NCI-H2171 treated with DMSO at 0.1 percent for 48 hours (cell line): ENCODE results near the gene GHRHR.

ENCODE experiments used
- DNase-seq: peaks from one replicate; lab custom pipeline; 2025; lab: John Stamatoyannopoulos, UW

Gene GHRHR

DNA sequence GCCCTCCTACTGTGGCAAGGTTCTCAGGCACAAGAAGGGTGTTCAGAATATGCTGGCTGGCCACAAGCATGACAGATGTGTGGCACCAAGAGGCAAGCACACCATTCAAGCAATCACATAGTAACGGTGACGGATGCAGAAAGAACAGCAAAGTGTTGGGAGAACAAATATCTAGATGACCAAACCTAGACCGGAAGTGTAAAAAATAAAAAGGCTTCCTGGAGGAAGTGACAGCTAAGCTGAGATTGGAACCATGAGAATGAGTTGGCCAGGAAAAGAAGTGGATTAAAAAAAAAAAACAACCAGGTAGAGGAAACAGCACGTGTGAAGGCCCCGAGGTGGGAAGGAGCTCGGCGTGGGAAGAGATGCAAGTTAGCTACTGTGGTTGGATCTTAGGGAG lies 22.0 kb downstream of the GHRHR start:
- no peak for DNase-seq

DNA sequence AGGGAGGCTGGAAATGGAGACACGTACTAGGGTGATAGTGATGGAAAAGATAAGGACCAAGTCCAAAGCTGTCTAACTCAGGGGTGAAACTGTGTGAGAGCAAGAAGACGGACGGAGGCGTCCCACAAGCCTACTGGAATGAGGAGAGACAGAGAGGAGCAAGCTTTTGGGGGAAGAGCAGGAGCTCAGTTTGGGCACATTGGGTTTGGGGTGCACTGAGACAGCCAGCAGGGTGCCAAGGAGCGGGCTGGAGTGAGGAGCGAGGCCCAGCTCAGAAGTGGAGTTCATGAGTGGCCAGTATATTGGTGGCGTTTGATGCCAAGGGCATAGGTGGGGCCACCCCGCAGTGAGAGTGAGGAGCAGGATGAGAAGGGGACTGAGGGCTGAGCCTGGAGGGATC lies 22.6 kb downstream of the GHRHR start:
- no peak for DNase-seq

DNA sequence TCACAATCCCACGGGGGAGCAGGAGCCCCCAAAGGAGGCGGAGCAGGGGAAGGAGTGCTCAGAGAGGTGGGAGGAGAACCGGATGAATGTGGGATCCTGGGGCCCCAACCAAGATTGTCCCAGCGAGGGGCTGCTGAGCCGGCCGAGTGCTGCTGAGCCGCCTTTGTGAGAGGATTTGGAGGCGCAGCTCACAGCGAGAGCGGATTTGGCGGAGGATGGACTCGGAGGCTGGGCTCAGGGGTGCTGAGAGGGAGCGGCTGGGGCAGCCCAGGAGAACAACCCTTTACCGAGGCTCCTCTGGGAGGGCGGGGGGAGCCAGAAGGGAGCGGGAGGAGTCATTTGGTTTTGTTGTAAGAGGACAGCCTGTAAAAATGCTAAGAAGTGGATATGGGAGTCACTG lies 23.0 kb downstream of the GHRHR start:
- DNase-seq, result no peak

DNA sequence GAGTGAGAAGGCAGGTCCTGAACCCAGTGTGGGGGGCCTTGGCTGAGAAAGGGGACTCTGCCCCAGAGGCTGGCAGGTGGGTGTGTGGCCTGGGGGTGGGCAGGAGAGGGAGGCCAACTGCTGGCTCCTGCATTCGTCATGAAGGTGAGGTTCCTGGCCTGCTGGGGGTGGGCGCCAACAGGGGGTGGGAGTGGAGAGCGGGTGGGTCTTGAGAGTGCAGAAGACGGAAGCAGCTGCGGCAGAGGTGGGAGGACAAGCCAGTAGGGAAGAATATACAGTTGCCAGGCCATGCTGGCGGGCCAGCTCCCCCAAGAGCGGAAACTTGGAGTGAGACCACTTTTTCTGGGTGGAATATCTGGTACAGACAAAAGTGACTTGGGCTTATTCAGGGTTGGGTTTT lies 23.4 kb downstream of the GHRHR start:
- DNase-seq, result no peak

DNA sequence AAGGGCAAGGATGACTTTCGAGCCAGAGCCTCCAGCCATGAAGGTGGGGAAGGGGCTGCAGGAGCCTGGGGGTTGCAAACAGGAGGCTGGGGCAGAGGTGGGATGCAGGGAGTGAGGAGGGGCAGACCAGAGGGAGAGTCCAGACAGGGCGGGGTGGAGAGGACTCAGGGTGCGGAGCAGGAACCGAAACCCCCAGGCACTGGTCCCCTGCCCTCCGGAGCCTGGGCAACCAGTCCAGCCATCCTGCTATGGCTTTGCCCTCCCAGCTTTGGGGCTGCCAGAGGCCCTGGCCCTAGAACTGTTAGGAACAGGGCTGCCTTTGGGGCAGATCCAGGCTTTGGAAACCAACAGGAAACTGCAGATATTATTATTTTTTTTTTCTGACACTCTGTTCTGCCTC lies 24.2 kb downstream of the GHRHR start:
- no peak for DNase-seq

DNA sequence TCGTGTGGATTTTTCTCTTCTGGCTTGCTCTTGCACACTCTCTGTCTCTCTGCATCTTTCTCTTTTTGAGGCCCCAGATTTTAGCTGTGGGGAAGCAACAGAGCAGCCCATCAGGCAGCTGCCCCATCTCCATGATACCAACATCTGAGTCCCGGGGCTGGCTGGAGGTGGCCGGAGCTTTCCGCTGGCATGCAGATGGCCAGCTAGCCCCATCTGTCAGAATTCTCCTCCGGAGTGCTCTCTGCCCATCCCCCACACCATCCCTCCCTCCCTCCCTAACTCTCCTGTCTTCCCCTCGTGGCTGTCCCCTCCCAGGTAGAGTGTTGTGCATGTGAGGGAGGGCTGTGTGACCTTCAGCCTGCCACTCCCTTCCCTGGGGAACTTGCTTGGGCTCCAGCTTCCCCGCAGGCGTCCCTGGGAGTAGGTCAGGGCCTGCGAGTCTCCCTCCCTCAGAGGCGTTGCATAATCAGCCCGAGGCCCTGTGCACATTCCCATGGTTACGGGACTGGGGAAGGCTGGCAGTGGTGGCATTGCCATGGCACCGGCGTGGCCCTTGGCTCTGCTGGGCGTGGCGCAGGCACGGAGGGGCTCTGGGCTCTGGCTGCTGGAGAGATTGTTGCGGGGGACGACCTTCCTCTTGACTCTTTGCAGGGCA lies 24.7 kb downstream of the GHRHR start:
- peak; percentile 31 for DNase-seq

DNA sequence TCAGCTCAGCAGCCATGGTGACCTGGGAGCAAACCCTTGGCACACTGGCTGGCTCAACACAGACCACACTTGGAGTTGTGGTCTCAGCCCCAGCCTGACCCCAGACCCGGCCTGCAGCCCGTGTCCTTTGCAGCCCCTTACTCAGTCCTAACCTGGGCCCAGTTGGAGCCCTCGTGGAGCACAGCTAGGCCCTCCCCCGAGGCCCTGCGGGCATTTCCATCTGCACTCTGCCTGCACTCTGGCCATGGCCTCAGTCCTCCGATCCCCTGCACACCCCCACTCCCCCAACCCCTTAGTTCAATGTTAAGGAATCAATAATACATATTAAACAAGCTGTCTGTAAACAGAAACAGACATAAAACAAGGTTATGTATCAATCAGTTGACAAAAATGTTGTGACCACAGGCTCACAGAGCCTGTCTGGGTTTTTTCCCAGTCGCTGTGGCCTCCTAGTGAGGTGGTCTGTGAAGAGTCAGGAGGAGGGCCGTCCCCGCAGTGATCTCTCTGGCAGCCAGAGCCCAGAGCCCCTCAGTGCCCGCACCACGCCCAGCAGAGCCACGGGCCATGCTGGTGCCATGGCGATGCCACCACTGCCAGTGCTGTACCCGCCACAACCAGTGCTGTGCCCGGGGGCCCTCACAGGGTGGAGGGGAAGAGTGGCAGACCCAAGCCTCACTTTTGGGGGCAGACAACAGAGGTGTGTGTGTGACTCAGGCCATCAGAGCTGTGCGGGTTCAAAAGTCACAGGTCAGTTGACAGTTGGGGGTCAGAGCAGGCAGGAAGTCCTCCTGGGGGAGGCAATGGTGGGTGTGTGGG lies 25.5 kb downstream of the GHRHR start:
- no peak for DNase-seq

DNA sequence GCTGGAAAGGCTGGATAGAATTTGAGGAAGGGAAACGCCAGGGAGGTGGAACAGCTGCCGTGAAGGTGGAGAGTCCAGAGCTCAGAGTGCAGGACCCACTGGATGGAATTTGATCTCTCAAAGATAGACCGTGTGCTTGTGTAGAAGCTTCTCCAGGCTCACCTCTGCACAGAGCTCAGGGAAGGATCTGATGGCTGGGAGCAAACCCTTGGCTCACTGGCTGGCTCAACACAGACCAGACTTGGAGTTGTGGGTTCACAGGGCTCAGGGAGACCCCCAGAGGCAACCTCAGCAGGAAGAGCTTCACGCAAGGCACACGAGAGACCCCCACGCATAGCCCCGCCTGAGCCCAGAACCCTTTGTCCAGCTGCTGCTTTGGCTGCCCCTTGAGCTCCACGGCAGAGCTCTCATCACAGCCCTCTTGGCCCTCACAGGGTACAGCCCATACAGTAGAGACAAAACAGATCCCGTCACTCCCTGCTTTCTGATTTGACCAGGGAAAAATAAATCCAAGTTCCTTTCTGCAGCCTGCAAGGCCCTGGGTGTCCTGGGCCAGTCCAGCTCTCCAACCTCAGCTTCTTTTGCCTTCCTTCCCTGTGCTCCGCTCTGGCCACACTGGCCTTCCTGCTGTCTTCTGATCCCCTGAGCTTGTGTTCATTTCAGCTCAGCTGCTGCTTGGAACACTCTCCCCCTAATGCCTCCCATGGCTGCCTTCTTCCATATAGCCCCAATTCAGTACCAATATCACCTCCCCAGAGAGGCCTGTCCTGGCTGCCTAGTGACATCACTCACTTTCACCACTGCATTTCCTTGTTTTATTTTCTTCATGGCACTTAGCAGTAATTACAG lies 26.3 kb downstream of the GHRHR start:
- DNase-seq, result no peak

DNA sequence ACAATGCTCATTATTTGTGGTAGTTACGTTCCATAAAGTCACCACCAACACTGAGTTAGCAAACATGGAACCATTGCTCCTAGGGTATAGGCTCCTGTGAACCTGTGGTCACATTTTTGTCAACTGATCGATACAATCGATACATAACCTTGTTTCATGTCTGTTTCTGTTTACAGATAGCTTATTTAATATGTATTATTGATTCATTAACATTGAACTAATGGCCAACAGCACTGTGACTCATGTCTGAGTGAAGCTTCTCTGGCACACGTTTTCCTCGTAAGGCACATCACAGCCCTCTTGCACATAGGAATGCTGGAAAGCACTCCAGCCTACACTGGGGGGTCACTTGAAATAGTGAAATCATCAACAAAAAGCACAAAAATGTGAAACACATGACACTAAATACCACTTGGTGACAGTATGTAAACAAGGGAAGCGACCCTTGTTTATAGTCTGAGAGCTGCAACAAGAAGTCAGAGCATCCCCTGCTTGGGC lies 27.0 kb downstream of the GHRHR start:
- DNase-seq, result no peak

DNA sequence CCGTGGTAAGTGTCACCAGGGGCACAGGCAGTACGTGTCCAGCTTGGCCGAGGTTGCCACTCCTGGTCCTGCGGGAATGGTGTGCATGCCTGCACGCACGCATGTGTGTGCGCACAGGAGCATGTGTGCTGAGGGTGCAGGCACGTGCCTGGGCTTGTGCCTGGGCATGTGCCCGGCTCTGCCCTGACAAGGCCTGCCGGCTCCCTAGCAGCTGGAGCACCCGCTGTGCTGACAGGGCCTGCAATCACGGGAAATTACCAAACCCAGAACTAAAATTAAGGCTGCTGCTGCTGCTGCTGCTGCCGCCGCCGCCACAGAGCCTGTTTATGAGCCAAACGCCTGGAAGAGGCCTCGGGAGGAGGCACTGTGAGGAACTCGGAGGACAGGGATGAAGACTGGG lies 28.7 kb downstream of the GHRHR start:
- DNase-seq, result peak; percentile 94

DNA sequence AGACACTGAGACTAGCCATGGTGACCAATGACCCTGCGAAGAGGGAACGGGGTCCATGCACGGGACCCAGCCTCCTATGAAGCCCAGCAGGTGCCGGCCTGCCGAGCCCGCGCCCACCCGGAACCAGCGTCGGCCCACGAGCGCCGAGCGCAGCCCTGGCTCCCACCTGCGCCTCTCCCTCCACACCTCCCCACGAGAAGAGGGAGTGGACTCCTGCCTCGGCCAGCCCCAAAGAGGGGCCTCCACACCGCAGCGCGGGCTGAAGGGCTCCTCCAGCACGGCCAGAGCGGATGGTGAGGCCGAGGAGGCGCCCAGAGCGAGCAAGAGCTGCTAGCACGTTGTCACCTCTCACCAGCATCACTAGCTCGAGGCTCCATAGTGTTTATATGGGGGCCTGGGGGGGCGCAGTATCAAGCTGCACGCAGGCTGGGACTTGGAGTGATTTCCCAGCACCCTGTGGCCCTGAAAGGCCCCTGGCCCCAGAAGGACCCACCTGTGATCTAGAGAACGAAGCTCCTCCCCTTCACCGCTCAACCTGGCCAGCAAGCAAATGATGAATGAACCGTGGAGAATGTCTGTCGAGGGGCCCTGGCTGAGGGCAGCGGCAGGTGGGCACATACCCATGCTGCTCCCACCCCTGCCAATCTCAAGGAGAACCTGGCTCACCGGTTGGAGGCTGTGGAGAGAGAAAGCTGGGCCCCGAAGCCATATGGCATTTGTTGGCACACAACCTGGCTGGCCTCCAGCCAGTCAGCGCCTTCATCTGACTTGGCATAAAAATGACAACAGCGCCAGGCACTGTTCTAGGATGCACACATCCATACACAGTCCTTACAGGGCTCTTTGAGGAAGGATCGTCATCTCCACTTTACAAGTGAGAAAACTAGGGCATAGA lies 30.7 kb downstream of the GHRHR start:
- peak; percentile 92 for DNase-seq

DNA sequence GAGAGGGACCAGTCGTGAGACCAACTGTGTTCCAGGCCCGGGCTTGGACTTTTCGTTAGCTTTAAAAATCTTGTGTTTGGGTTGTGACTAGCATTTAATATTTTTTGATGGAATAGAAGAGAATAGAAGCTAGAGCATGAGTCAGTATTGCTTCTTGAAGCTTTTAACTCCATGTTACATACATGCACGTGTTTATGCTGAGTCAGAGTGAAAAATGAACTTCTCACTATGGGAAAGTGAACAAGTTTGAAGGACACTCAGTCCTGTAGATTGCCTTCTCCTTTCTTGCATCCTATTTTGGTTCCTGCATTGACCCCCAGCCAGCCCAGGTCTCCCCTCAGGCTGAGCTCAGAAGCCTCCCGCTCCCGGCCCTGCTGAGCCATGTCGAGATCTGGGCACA lies 31.8 kb downstream of the GHRHR start:
- no peak for DNase-seq

DNA sequence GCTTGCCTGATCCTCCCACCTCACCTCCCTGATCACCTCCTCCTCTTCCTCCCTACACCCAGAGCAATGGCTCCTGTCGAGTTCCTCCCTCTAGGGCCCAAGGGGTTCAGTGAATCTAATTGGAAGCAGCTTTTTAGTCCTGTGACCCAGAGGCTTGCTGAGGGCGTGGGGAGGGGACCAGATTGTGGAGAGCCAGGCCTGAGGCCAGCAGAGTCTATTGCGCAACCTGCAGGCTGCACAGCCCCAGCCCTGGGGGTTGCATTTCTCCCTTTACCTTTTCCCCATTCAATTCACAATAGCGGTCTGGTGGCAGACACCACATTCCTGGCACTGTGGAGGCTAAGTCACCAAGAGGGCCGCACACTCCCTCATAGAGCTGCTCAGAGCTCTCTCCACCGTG lies 32.5 kb downstream of the GHRHR start:
- no peak for DNase-seq

DNA sequence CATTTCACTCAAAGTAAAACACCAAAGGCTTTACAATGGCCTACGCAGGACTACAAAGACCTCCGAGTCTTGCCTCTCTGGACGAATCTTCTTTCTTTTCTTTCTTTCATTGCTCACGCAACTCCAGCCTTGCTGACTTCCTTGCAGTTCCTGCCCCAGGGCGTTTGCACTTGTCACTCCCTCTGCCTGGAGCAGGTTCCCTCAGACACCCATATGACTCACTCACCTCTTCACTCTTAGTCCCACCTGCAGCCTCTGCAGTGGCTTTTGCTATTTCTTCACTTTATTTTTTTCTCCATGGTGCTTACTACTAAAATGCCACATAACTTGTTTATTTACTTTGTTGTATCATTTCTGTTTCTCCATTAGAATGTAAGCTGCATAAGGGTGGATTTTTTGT lies 33.1 kb downstream of the GHRHR start:
- DNase-seq, result no peak

DNA sequence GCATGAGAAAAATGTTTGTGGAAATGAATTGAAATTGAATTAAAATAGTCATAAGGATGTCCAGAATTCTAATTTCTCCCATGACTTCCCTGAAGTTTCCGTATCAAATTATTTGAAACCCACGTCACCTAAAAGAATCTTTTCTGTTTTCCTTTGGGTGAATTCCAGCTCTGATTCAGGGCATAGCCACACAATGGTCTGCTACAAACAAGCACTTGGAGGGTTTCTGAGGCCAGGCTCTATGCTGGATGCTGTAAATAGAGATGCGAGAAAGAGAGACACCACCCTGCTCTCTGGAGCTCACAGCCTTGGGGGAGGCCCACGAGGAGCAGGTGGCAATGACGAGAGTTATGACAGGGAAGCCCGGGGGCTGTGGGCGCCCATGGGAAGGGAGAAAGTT lies 33.6 kb downstream of the GHRHR start:
- no peak for DNase-seq

DNA sequence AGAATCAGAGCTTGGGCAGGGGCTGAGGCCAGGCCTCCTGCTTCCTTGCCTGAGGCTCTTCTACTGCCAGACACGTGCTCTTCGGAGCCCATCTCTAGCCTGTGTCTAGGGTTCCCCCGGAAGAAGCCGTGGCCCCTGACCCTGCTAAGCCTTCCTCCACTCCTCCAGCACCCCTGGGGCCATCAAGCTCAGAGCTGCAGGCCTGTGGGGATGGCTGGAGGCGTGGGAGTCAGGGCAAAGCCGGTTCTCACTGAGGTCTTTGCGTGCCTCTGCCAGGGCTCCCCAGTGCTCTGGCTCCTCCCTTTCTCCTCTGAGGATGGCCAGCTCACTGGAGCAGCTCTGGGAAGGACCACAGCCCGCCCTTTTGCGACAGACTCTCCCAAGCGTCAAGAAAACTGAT lies 34.4 kb downstream of the GHRHR start:
- DNase-seq, result no peak

DNA sequence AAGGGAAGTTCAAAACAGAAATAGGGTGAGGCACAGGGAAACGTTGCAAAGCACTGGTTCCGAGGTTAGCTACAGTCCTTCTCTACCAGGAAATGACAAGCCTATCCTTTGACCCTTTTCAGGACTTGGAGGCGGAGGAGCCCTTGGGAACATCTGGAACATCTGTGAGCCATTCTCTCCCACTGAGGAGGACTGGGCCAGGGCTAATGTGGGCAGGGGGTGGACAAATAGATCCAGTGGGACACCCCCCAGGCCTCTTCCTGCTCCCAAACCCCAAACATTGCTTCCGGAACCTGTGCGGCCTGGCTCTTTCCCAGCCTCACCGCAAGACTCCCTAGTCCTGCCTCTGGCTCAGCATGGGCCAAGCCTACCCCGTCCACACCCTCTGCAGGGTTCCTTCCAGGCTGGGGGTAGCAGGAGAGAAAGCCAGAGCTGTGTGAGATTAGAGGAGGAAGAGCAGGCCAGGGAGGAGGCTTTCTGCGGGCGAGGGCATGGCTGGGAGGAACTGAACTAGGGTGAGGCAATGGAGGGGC lies 36.5 kb downstream of the GHRHR start:
- no peak for DNase-seq

DNA sequence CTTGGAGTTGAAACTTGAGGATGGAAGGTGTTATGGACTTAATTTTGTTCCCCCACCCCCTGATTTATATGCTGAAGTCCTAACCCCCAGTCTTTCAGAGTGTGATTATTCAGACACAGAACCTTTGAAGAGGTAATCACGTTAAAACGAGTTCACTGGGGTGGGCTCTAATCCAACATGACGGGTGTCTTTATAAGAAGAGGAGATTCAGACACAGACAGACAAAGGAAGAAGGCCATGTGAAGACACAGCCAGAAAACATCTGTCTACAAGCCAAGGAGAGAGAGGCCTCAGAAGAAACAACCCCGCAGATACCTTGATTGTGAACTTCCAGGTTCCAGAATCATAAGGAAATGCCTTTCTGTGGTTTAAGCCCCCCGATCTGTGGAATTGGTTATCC lies 37.0 kb downstream of the GHRHR start:
- DNase-seq, result no peak

DNA sequence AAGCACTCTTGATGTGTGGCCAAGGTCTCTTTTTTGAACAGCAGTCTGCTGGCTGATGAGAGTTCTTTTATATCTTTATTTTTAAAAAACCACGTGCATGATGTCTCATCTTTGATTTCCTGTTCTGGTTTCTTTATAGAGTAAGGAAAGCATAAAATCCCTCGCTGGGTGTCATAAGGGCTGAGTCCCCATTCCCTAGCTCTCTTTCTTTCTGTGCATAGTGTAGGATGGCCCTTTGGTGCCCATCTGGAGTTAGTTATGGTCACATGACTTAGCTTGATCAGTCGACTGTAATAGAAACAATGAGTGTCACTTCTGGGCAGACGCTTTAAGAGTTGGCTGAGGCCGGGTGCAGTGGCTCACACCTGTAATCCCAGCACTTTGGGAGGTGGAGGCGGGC lies 38.5 kb downstream of the GHRHR start:
- DNase-seq, result peak; percentile 52

DNA sequence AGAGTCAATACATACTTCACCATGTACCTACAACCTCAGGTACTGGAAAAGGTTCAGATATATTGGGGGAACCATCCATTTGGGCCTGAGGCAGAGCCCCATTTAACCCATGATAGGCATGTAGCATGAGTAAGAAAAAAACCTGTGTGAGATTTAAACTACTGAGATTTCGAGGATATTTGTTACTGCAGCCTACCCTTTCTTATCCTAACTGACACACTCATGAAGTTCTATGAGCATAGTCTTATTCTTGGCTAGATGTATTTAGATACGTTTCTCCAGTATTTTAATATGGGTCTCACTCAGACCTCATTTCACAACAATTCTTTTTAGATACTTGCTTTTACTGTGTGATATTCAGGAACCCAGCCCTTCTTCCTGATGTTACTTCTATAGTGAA lies 39.3 kb downstream of the GHRHR start:
- no peak for DNase-seq

DNA sequence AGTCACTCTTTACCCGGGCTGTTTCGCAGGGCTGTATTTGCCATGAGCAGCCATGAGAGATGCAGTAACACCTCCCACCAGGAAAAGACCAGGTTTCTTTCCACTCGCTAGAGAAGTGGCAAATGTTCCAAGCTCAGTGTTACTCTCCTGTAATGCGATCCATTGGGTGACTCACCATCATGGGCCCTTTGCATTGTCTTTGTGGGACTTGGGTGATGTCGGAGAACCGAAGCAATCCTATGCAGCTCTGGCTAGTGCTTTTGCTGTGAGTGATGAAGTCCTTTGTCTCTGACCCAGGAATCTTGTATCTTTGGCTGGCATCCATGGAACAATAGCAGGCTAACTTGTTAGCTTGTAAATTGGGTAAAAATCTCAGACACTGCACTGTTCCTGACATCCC lies 40.0 kb downstream of the GHRHR start:
- DNase-seq, result no peak
